Activated T-helper 2 cell treated with anti-CD3 and anti-CD28 coated beads, Interferon-gamma antibody, Interleukin-2, Interleukin-4, amounts not matched to agents 10 μg/mL and 5 μg/mL and 100 μg/mL, durations not matched to agents 14 hours and 24 hours and 36 hours (primary cell): ENCODE data around the gene TMEM117. TPM values are rescaled to one million over a fixed set of nuclear protein-coding genes. Genes with fewer than 3 reads are reported as not detected.

Experiments used
- DNase-seq: peaks from one replicate; pipeline ENCODE4 v3.0.0; 2021; ENCODE audit warnings: low spot score
- H3K27ac Mint-ChIP-seq: one replicate; pipeline ENCODE4 v1.8.0; 2021; ENCODE audit warnings: mixed read lengths
- H3K27me3 Mint-ChIP-seq: one replicate; pipeline ENCODE4 v1.8.0; 2021; ENCODE audit warnings: low read depth, mixed read lengths
- H3K36me3 Mint-ChIP-seq: one replicate; pipeline ENCODE4 v1.8.0; 2021; ENCODE audit warnings: low read depth, mixed read lengths
- H3K4me1 Mint-ChIP-seq: one replicate; pipeline ENCODE4 v1.8.0; 2021; ENCODE audit warnings: low read depth, mixed read lengths
- H3K4me3 Mint-ChIP-seq: one replicate; pipeline ENCODE4 v1.8.0; 2021; ENCODE audit warnings: low read depth, mild to moderate bottlenecking, moderate library complexity, mixed read lengths
- H3K9me3 Mint-ChIP-seq: one replicate; pipeline ENCODE4 v1.8.0; 2021; ENCODE audit warnings: mixed read lengths
- intact Hi-C: fragments of 100-400 bp; cut with micrococcal nuclease; formaldehyde crosslinking; loops from one replicate; pipeline ENCODE4 v1.15.1; 2023
- total RNA-seq: library from RNA; stranded (reverse); gene quantifications from 2 replicates; pipeline ENCODE4 v1.2.3, GENCODE V29; 2022

TMEM117 gene
- total RNA-seq, 1 donor from 2014 or later, result 1.3 TPM

DNA sequence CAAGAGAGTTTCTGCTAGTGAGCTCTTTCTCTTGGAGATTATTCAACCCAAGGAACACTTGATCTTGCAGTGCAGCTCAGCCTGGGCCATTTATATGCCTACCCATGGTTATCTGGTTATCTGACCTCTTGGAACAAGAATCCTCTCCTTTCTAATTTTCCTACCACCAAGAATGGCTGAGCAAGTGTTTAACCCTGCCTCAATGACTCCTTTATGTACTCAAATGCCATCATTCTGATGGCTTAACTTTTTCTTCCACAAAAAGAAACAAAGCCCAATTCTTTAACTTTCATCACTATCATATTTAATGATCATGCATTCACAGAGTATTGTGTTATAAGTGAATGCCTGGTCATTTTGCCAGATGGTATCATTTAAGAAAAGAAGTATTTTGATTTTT is 67.8 kb downstream of the TMEM117 start:
- Mint-ChIP-seq H3K4me3 (no peak overlapping the region), H3K36me3 (no peaks in the 10 kb centered on the region)
- intact Hi-C loops, result no loop called here

DNA sequence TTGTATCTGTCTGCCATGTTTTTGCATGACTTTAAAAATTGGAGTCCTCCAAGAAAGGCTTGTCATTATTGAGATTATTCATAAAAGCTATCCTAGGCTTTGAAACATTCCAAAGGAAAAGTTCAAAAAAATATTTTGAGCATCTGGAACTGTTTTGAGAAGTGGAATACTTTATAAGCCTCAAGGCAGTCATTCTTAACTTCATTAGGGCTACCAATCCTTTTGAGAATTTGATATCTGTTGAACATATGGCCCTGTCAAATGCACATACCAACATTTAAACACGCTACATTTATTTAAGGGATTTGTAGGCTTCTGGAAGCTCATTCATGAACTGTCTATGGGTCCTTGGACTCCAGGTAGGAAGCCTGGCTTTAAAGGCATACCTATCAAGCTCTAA is 77.0 kb downstream of the TMEM117 start:
- intact Hi-C loops, result no loop called here
- H3K4me1 Mint-ChIP-seq, result no peaks in the 10 kb centered on the region
- no peaks in the 10 kb centered on the region for H3K27me3 Mint-ChIP-seq
- H3K4me3 Mint-ChIP-seq, result no peak overlapping the region
- no peaks in the 10 kb centered on the region for H3K36me3 Mint-ChIP-seq
- no peaks in the 10 kb centered on the region for H3K9me3 Mint-ChIP-seq
- DNase-seq, result no peak
- H3K27ac Mint-ChIP-seq, result no peak overlapping the region

More for the DNA sequence above, 67.8 kb downstream of the TMEM117 start:
- Mint-ChIP-seq H3K27ac (no peak overlapping the region), H3K27me3 (no peaks in the 10 kb centered on the region), H3K9me3 (no peaks in the 10 kb centered on the region), H3K4me1 (no peaks in the 10 kb centered on the region)
- no peak for DNase-seq

DNA sequence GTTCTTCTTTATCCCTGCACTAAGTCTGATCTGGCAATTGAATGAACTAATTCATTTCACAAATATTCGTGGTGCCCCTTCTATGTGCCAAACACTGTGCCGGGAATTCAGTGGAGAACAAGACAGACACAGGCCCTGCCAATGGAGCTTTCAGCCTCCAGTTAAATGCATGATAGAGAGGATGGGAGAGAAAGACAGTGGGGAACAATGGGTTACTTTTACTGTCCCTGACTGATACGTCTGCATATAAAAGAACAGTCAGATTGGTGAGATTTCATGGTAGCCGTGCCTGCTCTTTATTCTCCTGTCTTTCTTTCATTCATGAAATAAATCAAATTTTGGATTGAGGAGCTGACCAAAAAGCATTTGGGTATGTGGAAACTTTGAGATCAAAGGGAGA is 78.5 kb downstream of the TMEM117 start:
- Mint-ChIP-seq H3K36me3 (no peaks in the 10 kb centered on the region), H3K4me3 (no peak overlapping the region), H3K27ac (no peak overlapping the region), H3K4me1 (no peaks in the 10 kb centered on the region), H3K9me3 (no peaks in the 10 kb centered on the region), H3K27me3 (no peaks in the 10 kb centered on the region)
- DNase-seq, result no peak
- intact Hi-C loops, result no loop called here

DNA sequence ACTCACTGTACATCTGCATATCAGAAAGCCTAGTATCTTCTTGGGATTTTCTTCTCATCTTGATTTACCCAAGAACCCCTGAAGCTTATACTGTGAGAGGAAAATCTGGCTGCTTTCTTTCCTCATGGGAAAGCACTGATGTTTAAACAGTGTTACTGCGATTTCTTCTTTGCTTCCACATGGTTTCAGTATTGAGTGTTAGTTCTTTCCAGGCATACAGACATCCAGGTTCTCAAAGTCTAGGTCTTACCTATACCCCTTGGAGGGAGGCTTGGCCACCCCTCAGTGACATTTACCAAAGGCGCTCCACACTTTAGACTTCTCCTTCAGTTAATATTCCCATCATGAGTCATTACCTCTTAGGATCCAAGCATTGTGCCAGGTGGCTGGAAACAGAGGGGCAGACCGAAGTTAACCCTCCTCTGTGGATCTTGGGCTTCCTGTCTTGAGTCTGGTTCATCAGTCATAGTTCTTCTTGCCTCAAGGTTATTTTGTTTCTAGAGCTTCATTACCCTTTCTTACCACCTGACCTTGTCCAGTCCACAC is 79.1 kb downstream of the TMEM117 start:
- H3K27me3 Mint-ChIP-seq, result no peaks in the 10 kb centered on the region
- DNase-seq, result no peak
- H3K9me3 Mint-ChIP-seq, result no peaks in the 10 kb centered on the region
- no peaks in the 10 kb centered on the region for H3K36me3 Mint-ChIP-seq
- intact Hi-C loops, result no loop called here
- no peaks in the 10 kb centered on the region for H3K4me1 Mint-ChIP-seq
- H3K4me3 Mint-ChIP-seq, result no peak overlapping the region
- no peak overlapping the region for H3K27ac Mint-ChIP-seq

GRCh38 chr12:43917896-43918295 is 82.0 kb downstream of the TMEM117 start:
- Mint-ChIP-seq H3K9me3 (no peaks in the 10 kb centered on the region), H3K27me3 (no peaks in the 10 kb centered on the region), H3K36me3 (no peaks in the 10 kb centered on the region), H3K4me3 (no peak overlapping the region), H3K27ac (no peak overlapping the region), H3K4me1 (no peaks in the 10 kb centered on the region)
- intact Hi-C loops, result no loop called here
- DNase-seq, result no peak

- intact Hi-C loops, result no loop called here
- DNase-seq, result no peak
- no peak overlapping the region for H3K27ac Mint-ChIP-seq
- no peaks in the 10 kb centered on the region for H3K9me3 Mint-ChIP-seq
- no peaks in the 10 kb centered on the region for H3K27me3 Mint-ChIP-seq
- H3K4me1 Mint-ChIP-seq, result no peaks in the 10 kb centered on the region
- H3K36me3 Mint-ChIP-seq, result no peaks in the 10 kb centered on the region
- H3K4me3 Mint-ChIP-seq, result no peak overlapping the region
Measured at GRCh38 chr12:43921666-43922337, 85.9 kb downstream of the TMEM117 start.

- intact Hi-C loops, result no loop called here
- Mint-ChIP-seq H3K27me3 (no peaks in the 10 kb centered on the region), H3K4me3 (no peak overlapping the region), H3K4me1 (no peaks in the 10 kb centered on the region), H3K27ac (no peak overlapping the region), H3K36me3 (no peaks in the 10 kb centered on the region), H3K9me3 (peaks cover 15% of the 10 kb centered on the region)
- no peak for DNase-seq
Measured at GRCh38 chr12:43930032-43930431, 94.2 kb downstream of the TMEM117 start.

DNA sequence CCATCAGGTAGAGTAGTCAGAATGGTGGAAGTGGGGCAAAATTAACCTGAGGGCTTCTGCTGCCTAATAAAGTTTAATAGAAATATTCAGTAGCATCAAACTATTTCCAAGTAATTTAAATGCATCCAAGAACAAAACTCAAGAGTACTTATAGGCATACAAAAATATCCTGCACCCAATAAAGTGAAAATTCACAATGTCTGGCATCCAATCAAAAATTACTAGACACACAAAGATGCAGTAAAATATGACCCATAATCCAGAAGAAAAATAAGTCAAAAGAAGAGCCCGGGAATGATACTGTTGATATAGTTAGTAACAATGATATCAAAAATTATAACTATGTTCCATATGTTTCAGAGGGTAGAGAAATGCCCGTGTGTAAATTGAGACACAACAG is 95.3 kb downstream of the TMEM117 start:
- no peak overlapping the region for H3K27ac Mint-ChIP-seq
- no peaks in the 10 kb centered on the region for H3K36me3 Mint-ChIP-seq
- intact Hi-C loops, result no loop called here
- H3K27me3 Mint-ChIP-seq, result no peaks in the 10 kb centered on the region
- H3K9me3 Mint-ChIP-seq, result peaks cover 15% of the 10 kb centered on the region
- DNase-seq, result no peak
- H3K4me3 Mint-ChIP-seq, result no peak overlapping the region
- H3K4me1 Mint-ChIP-seq, result no peaks in the 10 kb centered on the region

- Mint-ChIP-seq H3K9me3 (peaks cover 9% of the 10 kb centered on the region), H3K27me3 (no peaks in the 10 kb centered on the region), H3K27ac (no peak overlapping the region), H3K4me3 (no peak overlapping the region), H3K36me3 (no peaks in the 10 kb centered on the region), H3K4me1 (no peaks in the 10 kb centered on the region)
- intact Hi-C loops, result no loop called here
- no peak for DNase-seq
Measured at GRCh38 chr12:43935581-43935980, 99.7 kb downstream of the TMEM117 start.

GRCh38 chr12:43937947-43938346 is 102.1 kb downstream of the TMEM117 start:
- Mint-ChIP-seq H3K36me3 (no peaks in the 10 kb centered on the region), H3K27me3 (no peaks in the 10 kb centered on the region), H3K27ac (no peak overlapping the region), H3K4me1 (no peaks in the 10 kb centered on the region), H3K4me3 (no peak overlapping the region), H3K9me3 (no peaks in the 10 kb centered on the region)
- intact Hi-C loops, result no loop called here
- DNase-seq, result no peak

- intact Hi-C loops, result no loop called here
- Mint-ChIP-seq H3K4me3 (no peak overlapping the region), H3K27me3 (no peaks in the 10 kb centered on the region), H3K27ac (no peak overlapping the region), H3K4me1 (no peaks in the 10 kb centered on the region), H3K9me3 (no peaks in the 10 kb centered on the region), H3K36me3 (no peaks in the 10 kb centered on the region)
- no peak for DNase-seq
Measured at GRCh38 chr12:43942379-43942778, 106.5 kb downstream of the TMEM117 start.

- no peak for DNase-seq
- no peak overlapping the region for H3K27ac Mint-ChIP-seq
- intact Hi-C loops, result no loop called here
- no peaks in the 10 kb centered on the region for H3K4me1 Mint-ChIP-seq
- H3K9me3 Mint-ChIP-seq, result no peaks in the 10 kb centered on the region
- H3K27me3 Mint-ChIP-seq, result no peaks in the 10 kb centered on the region
- no peaks in the 10 kb centered on the region for H3K36me3 Mint-ChIP-seq
- H3K4me3 Mint-ChIP-seq, result no peak overlapping the region
Measured at GRCh38 chr12:43945983-43946382, 110.1 kb downstream of the TMEM117 start.

DNA sequence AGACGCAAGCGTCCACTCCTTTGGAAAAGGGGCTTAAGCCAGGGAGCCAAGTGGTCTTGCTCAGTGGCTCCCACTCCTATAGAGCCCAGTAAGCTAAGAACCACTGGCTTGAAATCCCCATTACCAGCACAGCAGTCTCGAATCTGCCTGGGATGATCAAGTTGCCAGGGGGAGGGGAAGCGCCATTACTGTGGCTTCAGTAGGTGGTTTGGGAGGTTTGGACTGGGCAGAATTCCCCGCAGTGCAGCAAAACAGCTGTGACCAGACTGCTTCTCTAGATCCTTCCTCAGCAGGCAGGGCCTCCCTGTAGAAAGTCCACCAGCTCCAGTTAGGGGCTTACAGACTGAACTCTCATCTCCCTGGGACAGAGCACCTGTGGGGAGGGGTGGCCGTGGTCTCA is 115.4 kb downstream of the TMEM117 start:
- no peaks in the 10 kb centered on the region for H3K36me3 Mint-ChIP-seq
- no peak overlapping the region for H3K4me3 Mint-ChIP-seq
- no peaks in the 10 kb centered on the region for H3K9me3 Mint-ChIP-seq
- DNase-seq, result no peak
- peaks cover 17% of the 10 kb centered on the region for H3K4me1 Mint-ChIP-seq
- intact Hi-C loops, result no loop called here
- H3K27me3 Mint-ChIP-seq, result peaks cover 2% of the 10 kb centered on the region
- no peak overlapping the region for H3K27ac Mint-ChIP-seq
